ENCODE measurements around the gene ZNF516.

DNA sequence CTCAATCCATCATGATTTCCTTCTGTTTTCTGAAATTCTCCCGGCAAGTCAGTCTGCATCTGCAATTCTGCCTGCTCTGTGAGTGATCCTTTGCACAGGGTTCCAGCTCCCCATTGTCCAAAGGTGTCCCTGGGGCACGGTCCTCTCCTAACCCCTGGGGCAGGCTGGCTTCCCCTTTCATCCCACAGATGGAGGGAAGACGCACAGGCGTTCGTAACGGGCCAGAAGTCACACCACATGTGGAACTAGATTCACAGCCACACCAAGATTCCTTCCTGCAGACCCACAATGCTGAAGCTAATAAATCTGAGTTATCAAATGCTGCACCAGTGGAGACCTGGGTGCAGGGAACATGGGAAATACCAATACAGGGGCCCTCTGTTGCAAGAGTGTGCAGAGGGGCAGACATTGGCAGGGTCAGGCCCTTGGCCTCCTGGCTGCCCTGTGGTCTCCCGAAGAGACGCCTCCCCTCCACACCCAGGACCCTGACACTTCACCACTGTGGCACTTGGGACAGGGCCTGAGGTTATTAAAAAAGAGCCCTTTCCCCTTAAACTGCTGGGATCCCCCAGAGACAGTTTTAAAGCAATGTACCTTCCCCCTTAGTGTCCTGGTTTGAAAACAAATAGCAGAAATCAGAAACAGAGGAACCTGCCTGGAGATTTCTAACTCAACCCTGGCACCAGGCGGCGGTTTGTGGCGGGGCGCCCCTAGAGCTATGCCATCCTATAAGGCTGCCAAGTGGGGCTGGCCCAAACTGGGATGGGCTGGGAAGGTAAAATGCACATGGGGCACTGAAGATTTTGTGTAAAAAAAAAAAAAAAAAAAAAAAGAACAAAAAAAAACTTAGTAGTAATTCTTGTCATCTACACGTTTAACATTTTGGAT lies 15.4 kb downstream of the ZNF516 start:
- TF ChIP-seq, protein P1, sequence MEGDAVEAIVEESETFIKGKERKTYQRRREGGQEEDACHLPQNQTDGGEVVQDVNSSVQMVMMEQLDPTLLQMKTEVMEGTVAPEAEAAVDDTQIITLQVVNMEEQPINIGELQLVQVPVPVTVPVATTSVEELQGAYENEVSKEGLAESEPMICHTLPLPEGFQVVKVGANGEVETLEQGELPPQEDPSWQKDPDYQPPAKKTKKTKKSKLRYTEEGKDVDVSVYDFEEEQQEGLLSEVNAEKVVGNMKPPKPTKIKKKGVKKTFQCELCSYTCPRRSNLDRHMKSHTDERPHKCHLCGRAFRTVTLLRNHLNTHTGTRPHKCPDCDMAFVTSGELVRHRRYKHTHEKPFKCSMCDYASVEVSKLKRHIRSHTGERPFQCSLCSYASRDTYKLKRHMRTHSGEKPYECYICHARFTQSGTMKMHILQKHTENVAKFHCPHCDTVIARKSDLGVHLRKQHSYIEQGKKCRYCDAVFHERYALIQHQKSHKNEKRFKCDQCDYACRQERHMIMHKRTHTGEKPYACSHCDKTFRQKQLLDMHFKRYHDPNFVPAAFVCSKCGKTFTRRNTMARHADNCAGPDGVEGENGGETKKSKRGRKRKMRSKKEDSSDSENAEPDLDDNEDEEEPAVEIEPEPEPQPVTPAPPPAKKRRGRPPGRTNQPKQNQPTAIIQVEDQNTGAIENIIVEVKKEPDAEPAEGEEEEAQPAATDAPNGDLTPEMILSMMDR (IDR thresholded peaks at IDR 0.05; ENCODE audit: low read depth, low read length, poor library complexity, severe bottlenecking): no peak
- TF ChIP-seq EZH2phosphoT487 (IDR thresholded peaks at IDR 0.05; ENCODE audit: borderline replicate concordance, low read length): no peak

Measured in DOHH2 (cell line).